Measurements from ENCODE around the gene C1orf167. TPM values are rescaled to one million over a fixed set of nuclear protein-coding genes. Genes with fewer than 3 reads are reported as not detected.

Gene C1orf167
- total and polyA plus RNA-seq, 2 donors from 2014 or later, result 1.9 to 4.2 TPM

- Histone ChIP-seq H3K36me3 (ENCODE audit: control insufficient read depth in 2 of 3, insufficient read depth in 3 of 3, low read length in 3 of 3) (no peaks in the 10 kb centered on the region), H3K9me3 (ENCODE audit: control insufficient read depth in 2 of 3, insufficient read depth in 1 of 3, low read length in 3 of 3) (no peaks in the 10 kb centered on the region), H3K9ac (ENCODE audit: low read length in 3 of 3) (no peak overlapping the region), H3K4me3 (ENCODE audit: low read length in 3 of 3) (no peak overlapping the region), H3K4me1 (ENCODE audit: control insufficient read depth in 2 of 3, insufficient read depth in 2 of 3, low read depth in 1 of 3, low read length in 3 of 3) (peaks cover 0 to 2% (median 0%) of the 10 kb centered on the region in 3 donors), H3K27ac (ENCODE audit: low read depth in 2 of 2, low read length in 2 of 2) (no peak overlapping the region), H3K27me3 (ENCODE audit: control insufficient read depth, insufficient read depth, low read length) (no peaks in the 10 kb centered on the region)
- no peak for DNase-seq
- no peak for TF ChIP-seq CTCF (IDR thresholded peaks at IDR 0.05; ENCODE audit: borderline replicate concordance, extremely low read depth, insufficient read depth)
- intact Hi-C loops (cut with DNase I), result no loop called here
- FAIRE-seq, result no peak
Observed at GRCh38 chr1:11774753-11775152, 12.8 kb downstream of the C1orf167 start.

GRCh38 chr1:11777658-11778322 lies 15.8 kb downstream of the C1orf167 start:
- Histone ChIP-seq H3K9me3 (ENCODE audit: control insufficient read depth in 2 of 3, insufficient read depth in 1 of 3, low read length in 3 of 3) (no peaks in the 10 kb centered on the region), H3K9ac (ENCODE audit: low read length in 3 of 3) (no peak overlapping the region), H3K4me1 (ENCODE audit: control insufficient read depth in 2 of 3, insufficient read depth in 2 of 3, low read depth in 1 of 3, low read length in 3 of 3) (peaks cover 0 to 2% (median 0%) of the 10 kb centered on the region in 3 donors), H3K36me3 (ENCODE audit: control insufficient read depth in 2 of 3, insufficient read depth in 3 of 3, low read length in 3 of 3) (no peaks in the 10 kb centered on the region), H3K27ac (ENCODE audit: low read depth in 2 of 2, low read length in 2 of 2) (no peak overlapping the region), H3K4me3 (ENCODE audit: low read length in 3 of 3) (no peak overlapping the region), H3K27me3 (ENCODE audit: control insufficient read depth, insufficient read depth, low read length) (no peaks in the 10 kb centered on the region)
- DNase-seq (no peak), FAIRE-seq (no peak)
- TF ChIP-seq CTCF (IDR thresholded peaks at IDR 0.05; ENCODE audit: borderline replicate concordance, extremely low read depth, insufficient read depth), result no peak
- intact Hi-C loops (cut with DNase I), result no loop called here

- Histone ChIP-seq H3K27ac (ENCODE audit: low read depth in 2 of 2, low read length in 2 of 2) (no peak overlapping the region), H3K36me3 (ENCODE audit: control insufficient read depth in 2 of 3, insufficient read depth in 3 of 3, low read length in 3 of 3) (no peaks in the 10 kb centered on the region), H3K9me3 (ENCODE audit: control insufficient read depth in 2 of 3, insufficient read depth in 1 of 3, low read length in 3 of 3) (no peaks in the 10 kb centered on the region), H3K4me1 (ENCODE audit: control insufficient read depth in 2 of 3, insufficient read depth in 2 of 3, low read depth in 1 of 3, low read length in 3 of 3) (peaks cover 0 to 2% (median 0%) of the 10 kb centered on the region in 3 donors), H3K9ac (ENCODE audit: low read length in 3 of 3) (no peak overlapping the region), H3K4me3 (ENCODE audit: low read length in 3 of 3) (no peak overlapping the region), H3K27me3 (ENCODE audit: control insufficient read depth, insufficient read depth, low read length) (no peaks in the 10 kb centered on the region)
- no peak for TF ChIP-seq CTCF (IDR thresholded peaks at IDR 0.05; ENCODE audit: borderline replicate concordance, extremely low read depth, insufficient read depth)
- intact Hi-C loops (cut with DNase I), result no loop called here
- no peak for DNase-seq
- FAIRE-seq, result no peak
Observed at GRCh38 chr1:11778336-11778735, 16.3 kb downstream of the C1orf167 start.
